NK-92 (cell line): ENCODE results near the gene MRPL53.
"Not testable (repeated sequence)": the region's sequence is repeated elsewhere in the genome, so short reads cannot be mapped to it uniquely, and the experiment has no call there.

ENCODE experiments used
- DNase-seq: peaks from one replicate; lab custom pipeline; 2025; ENCODE audit not compliant: unreplicated experiment; lab: John Stamatoyannopoulos, UW

Gene MRPL53

DNA sequence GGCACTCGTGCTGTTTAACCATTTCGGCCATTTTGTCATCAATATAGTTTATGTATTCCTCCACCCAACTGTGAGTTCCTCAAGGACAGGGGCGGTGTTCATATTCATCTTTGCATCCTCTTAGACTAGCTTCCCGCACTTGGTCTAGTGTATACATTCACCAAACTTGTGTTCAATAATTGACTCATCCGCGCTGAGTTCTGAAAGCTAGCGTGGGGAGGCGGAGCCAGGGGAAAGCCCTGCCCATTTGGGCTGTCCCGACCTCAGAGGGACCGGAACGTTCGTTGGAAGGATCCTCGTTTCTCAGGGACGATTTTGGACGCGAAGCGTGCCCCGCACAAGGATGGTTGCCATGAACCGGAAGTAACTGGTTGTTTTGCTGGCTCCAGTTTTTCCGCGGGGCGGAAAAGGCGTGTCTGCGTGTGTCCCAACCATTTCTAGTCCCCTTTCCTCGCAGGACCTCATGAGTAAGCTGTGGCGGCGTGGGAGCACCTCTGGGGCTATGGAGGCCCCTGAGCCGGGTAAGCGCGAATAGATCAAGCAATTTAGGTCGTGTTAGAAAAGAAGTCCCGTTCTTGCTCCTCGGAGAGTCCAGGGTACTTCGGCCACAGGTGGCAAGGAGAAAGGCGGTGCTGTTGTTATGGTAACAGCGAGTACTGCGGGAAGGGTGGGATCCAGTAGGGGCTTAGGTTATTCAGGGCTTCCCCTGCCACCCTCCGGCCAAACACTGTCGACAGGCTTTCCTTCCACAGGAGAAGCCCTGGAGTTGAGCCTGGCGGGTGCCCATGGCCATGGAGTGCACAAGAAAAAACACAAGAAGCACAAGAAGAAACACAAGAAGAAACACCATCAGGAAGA lies 17.6 kb downstream of the MRPL53 start, which contains the start of gene INO80B:
Gene INO80B, plus strand, starts transcription at position 434 of the 858 bp plus-strand sequence. Its CDS starts 30 bp downstream, at position 464.
- peak; percentile 55 for DNase-seq

DNA sequence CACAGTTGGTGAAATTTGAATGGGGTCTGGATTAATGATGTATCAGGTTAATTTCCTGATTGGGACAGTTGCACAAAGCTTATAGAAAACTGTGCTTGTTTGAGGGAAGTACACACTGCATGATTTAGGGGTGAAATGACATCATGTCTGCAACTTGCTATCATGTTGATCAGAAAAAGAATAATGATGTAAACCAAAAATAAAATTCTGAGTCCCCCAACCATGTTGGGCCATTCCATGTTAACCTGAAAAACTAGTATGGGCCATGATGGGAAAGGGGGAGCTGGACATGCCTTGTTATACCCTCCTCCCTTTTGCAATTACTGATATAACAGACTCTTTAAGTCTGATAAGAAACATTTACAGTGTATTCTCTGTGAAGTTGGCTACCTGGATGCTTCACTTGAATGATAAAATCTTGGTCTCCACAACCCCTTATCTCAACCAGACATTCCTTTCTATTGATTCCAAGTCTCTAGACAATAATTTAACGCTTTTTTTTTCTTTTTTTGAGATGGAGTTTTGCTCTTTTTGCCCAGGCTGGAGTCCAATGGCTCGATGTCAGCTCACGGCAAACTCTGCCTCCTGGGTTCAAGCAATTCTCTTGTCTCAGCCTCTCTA lies 21.8 kb downstream of the MRPL53 start:
- DNase-seq = no peak

DNA sequence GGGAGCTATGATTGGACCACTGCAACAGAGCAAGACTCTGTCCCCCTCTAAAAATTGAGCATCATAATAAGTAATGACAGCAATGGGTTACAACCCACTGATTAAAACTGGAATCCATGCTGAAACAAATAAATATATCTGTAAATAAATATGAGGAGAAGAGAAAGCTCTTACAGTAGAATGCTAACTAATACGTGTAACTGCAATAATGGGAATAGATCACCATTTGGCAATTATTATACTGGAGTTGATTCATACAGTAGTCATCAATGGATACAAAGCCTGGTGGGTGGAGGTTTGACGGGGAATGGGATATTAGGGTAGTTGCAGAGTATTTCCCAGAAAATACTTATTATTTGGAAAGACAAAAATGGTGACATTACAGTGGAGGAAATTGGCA lies 23.7 kb downstream of the MRPL53 start:
- no peak for DNase-seq

DNA sequence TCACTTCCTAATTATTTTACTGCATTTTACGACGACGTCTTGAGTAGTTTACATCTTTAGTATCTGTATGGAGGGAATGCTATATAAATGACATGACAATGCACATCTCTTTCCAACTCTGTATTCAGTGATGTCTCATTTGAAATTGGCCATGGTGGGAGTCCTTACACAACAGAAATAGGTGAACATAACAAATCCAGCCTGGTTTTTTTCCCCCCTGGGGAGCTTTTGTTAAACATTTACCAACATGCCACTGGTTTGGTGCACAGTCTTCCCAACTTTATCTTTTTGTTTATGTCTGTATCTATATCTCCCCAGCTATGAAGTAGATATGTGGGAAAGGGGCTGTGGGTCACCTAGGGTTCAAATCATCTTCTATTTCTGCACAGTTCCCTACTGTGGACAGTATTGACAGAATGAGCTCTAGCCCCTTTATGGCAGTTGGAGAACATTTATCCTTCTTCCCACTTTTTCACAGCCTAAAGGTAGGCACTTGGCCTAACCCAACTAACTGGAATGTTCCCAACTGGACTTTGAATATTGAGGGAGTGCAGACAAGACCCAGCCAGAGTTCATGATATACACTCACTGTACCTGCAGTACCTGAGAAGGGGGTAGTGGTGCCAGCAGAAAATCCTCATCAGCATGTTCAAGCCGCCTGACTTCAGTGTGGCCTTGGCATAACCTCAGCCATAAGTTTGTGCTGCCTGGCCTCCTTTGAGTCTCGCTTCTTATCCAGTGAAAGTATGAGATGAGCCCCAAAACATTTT lies 25.1 kb downstream of the MRPL53 start:
- no peak for DNase-seq

DNA sequence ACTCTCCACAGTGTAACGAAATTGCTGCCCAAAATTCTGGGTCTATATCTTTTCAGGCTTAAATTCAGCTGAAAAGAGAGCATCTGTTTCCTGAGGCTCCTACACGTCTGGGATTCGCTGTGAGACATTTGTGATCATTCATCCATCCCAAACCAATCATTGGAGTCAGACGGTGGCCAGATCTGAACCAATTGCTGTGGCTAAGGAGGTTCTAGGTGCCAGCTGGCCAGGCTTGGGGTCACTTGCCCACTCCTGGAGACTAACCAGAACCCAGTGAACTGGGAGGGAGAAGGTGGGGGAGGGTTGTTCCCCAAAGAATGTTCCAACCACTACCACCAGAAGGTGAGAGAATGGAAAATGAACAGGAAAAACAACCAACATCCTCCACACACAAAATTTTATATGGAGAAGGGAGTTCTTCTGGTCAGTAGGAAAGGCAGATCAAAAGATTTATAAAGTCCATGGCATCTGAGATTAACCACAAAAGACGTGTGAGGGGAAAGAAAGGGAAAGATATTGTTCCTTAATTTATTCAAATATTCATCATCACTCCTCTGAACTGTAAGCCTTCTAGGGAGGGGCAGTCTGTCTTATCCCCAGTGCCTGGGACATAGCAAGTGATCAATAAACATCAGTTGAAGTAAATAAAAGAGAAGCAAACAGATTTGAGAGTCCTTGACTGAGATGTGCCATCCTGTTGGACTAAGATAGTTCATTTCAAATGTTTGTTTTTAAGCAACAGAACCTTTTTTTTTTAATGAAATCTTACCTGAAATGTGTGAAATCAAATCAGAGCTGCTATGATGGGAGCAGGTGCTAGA lies 27.8 kb downstream of the MRPL53 start:
- DNase-seq = no peak

DNA sequence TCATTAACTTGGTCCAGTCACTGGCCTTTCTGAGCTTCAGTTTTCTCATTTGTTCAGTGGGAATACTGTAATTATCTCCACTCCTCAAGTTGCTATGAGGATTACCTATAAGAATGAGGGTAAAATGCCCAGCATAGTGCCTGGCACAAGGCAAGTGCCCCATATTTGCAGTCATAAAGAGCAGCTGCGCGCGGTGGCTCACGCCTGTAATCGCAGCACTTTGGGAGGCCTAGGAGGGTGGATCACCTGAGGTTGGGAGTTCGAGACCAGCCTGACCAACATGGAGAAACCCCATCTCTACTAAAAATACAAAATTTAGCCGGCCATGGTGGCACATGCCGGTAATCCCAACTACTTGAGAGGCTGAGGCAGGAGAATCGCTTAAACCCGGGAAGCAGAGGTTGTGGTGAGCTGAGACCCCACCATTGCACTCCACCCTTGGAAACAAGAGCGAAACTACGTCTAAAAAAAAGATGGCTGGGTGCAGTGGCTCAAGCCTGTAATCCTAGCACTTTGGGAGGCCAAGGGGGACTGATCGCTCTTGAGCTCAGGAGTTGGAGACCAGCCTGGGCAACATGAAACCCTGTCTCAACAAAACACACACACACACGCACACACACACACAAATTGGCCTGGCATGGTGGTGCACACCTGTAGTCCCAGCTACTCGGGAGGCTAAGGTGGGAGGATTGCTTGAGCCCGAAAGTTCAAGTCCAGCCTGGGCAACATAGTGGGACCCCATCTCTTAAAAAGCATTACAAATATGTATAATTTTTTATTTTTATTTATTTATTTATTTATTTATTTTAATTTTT lies 29.8 kb downstream of the MRPL53 start:
- DNase-seq = not testable (repeated sequence)

DNA sequence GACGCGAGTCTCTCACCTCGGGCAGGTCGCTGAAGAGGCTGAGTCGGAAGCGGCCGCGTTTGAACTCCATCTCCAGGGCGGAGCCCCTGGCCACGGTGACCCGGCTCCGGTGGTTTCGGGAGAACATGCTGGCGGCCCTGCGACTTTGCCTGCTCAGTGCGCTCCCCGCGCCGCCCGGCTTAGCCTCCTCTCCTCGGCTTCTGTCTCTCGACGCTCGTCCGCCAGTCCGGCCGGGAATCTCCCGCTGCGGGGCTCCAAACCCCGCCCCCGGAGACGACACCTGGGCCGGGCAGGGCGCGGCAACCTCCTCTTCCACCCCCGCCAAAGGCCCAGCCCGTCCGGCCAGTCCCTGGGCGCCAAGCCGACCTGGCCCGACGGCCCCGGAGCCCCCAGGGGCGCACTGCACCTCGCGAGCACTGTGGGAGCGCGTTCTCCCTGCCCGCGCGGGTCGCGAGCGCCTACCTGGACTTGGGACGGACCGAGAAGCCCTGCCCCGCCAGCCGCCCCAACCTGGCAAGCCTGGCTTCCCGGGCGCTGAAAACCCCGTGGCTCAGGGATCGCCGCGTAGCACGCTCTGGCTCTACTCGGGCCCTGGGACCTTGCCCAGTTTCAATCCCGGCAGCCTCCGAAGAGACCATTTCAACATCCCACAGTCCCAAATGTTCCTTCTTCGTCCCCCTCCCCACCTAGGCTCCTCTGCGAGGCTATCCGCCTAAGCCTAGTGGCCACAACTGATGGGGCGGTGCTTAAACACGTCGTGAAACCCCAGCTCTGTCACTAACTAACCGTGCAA lies 30.6 kb downstream of the MRPL53 start, which contains the start of gene RTKN:
Gene RTKN, minus strand, starts transcription at position 248 of the 793 bp plus-strand sequence. Its CDS starts 121 bp downstream, at position 127.
- no peak for DNase-seq

DNA sequence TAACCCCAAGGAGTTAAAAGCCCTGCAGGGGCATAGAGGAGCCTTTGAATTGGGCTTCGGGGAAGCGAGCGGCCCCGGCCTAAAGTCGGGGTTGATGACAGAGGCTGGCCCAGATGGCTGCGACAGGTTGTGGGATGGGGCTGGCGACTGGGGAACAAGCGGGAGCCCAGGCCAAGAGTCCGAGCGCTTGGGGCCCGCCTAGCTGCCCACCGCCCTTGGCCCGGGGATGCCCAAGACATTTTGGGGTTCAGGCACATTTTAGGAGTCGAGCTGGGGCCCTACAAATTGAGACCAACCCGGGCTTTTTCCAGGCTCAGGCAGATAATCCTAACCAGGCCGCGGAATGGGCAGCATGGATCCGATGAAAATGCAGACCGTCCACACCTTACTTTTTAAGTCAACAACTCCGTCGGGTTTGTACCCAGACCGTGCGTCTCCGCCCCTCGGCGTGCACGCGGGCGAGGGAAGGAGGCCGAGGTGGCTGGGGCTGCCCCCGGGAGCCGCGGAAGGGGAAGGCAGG lies 31.2 kb downstream of the MRPL53 start:
- no peak for DNase-seq

DNA sequence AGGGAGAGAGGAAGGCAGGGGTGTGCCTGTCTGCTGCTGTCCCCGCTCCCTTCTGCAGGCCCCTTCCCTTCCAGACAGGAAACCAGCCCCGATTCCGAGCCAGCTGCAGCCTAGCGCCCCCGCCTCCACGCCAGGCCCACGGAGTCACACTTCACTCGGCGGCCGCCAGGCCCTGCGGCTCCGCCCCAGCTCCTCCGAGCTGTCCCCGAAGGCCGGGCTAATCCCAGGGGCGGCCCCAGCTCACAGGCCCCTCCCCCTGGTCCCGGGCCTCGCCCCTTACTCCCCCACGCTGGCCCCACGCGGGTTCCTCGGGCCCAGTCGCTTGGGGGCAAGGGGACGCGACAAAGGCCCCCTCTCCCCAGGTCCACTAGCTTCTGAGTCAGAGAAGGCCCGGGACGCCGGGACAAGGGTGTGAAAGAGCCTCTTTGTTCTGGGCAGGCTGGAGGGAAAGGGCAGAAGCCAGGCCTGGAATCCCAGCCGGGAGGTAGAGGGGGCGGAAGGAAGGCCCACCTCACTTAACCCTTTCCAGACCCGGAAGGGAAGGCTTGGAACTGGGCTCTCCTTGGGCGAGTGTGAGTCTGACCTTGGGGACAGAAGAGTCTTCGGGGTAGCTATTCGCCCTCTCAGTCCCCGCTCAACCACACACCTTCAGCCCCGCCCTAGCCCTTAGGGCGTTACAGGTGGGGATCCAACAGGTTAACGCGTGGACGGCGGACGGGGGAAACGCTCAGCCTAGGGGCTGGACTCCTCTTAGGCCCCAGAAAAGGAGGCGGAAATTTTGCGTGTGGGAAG lies 31.9 kb downstream of the MRPL53 start:
- DNase-seq = no peak

DNA sequence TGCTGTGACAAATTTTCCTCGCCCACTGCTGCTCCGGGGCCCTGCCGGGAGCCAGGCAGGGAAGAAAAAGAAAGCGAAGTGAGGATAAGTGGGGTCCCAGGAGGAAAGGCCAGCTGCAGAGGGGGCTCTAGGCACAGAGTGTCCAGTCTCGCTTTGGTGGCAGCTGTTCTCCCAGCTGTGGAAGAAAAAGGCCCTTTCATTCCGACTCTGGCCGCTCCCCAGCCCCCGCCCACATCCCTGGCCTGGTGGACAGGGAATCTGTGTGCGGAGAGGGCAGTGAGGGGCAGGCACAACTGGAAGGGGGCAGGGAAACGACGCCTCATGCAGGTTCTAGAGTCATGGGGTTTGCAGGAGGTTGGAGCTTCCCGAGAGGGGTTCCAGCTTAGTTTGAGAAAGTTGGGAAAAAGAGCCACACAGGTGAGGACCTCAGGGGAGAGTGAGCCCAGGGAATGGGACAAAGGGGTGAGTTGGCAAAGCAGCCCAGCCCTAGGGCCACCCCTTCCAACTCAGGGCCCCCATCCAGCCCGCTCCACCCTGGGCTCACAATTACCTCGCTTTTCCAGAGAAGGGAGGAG lies 32.6 kb downstream of the MRPL53 start:
- DNase-seq = no peak

DNA sequence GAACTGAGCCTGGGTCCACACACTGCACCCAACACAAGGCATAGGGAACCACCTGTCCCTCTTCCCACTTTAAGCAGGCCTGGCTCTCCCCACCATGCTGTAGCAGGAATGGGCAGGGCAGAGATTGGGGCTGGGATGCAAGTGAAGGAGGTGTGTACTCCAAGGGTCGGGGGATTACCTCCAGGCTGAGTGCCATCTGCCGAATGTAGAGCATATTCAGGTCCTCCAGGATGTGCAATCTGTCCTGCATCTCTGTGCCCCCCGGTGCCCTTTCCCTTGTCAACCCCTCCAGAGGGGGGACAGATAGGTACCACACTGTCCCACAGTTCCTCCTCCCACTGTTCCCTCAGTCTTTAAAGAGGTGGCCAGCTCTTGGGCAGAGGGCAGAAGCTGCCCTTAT lies 33.1 kb downstream of the MRPL53 start:
- DNase-seq = no peak

DNA sequence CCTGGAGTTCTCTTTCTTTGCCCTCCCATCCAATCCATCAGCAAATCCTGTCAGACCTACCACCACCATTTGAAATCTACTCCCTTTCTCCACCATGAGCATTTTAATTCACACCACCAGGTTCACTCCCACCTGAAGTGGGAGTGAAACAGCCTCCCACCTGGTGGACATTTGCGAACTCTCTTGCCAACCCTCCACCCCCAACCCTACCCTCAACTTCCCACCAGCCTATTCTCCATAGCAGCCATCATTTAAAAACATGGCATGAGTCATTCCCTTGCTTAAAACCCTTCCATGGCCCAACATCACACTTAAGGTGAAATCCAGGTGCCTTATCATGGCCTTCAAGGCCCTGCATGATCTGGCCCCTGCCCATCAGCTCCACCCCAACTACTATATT lies 34.2 kb downstream of the MRPL53 start:
- DNase-seq = no peak

DNA sequence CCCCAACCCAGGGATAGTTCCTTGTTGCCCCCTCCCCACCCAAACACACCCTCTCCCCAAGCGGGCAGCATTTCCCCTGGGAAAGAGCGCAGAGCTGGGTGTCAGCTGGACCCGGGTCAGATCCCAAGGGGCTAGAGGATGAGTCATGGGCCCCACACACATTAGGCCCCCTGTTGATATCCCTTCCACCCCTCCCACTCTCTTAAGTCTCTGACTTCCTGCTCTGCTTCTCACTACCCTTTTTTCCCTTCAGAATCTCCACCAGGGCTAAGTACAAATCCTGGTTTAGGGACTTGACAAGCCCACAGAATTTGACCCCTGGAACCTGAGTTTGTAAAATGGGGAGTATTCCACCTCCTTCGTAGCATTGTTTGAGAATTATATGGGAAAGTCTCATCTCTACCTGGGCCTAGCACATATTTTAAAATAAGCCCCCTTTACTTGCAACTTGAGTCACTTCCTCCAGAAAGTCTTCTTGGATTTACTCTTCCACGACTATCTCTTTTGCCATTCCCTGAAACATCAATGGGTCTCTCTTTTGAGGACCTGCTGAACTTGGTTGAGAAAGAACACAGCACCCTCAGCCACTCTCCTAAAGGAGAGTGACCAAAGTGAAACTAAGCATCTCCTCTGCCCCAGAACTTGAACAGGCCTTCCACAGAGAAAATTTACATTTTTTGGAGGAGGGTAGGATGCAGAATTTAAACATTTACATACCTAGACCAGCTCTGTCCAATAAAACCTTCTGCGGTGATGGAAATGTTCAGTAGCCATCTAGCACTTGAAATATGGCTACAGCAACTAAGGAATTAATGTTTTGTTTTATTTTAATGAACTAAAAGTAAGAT lies 35.4 kb downstream of the MRPL53 start:
- no peak for DNase-seq

DNA sequence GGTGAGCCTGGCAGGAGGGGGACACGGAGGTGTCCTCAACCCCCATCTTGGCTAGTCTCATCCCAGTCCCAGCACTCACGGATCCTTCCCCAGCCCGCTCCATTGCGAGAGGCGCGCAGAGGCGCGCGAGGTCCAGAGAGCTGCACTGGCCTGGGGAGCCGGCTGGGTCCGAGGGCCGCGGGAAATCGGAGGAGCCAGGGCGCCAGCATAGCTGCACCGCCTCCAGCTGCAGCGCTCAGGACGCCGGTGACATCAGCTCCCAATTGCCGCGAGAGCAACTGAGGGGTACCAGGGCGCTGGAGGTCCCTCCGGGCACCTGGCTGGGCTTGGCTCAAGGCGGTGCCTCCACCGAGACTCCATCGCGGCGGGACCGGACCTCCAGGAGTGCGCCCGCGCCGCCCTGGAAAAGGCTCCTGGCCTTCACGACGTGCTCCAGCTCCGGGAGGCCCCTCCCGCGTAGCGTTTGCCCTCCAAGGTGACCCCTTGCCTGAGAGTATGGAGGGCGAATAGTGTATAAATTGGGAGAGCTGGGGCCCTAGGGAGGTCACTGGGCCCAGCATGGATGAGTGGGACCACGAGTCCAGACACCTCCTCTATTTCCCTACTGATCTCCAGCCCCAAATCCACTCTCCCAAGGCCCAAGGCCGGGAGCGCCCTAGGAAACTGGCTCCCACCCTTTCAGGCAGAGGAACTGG lies 36.2 kb downstream of the MRPL53 start:
- DNase-seq = no peak

DNA sequence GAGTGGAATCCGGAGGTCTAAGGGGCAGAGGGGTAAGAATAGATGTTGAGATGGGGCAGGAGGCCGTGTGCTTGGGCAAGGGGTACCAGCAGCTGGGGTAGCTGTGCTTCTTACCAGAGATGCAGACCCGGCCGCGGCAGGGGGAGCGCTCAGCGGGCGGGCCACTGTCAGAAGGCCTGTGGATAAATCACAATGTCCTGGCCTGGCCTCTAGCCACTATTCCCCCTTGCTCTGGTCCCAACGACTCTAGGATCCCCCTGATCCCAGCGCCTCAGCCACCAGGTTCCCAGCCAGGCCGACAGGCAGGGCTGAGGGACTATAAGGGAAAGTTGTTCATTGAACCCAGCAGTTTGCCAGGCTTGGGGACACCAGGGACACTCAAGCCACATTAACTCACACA lies 42.0 kb downstream of the MRPL53 start:
- no peak for DNase-seq
